Astrocyte (in vitro differentiated cells and primary cell): ENCODE data around the gene DMRTB1. TPM values are rescaled to one million over a fixed set of nuclear protein-coding genes. Genes with fewer than 3 reads are reported as not detected.

Experiments
- DNase-seq: peaks from one replicate; pipeline ENCODE4 v3.0.0-alpha.2; 2010; ENCODE audit warnings: low read depth
- FAIRE-seq: peaks from 2 replicates; lab custom pipeline; 2011; peaks lifted over from hg19 to GRCh38; lab: Jason Lieb, UNC
- H2AFZ ChIP-seq: 2 replicates; pipeline ENCODE4 v1.6.0; 2012; ENCODE audit warnings: low read depth, low read length, inconsistent platforms
- H3K27ac ChIP-seq: 2 replicates; pipeline ENCODE4 v1.5.1; 2011; ENCODE audit warnings: low read depth, low read length, inconsistent platforms
- H3K27me3 ChIP-seq: 2 replicates; pipeline ENCODE4 v1.6.0; 2011; ENCODE audit warnings: low read length, inconsistent platforms; ENCODE audit not compliant: insufficient read depth
- H3K36me3 ChIP-seq: 2 replicates; pipeline ENCODE4 v1.5.1; 2011; ENCODE audit warnings: low read length, inconsistent platforms; ENCODE audit not compliant: insufficient read depth
- H3K4me1 ChIP-seq: 2 replicates; pipeline ENCODE4 v1.5.1; 2011; ENCODE audit warnings: low read length, inconsistent platforms; ENCODE audit not compliant: insufficient read depth
- H3K4me2 ChIP-seq: 2 replicates; pipeline ENCODE4 v1.6.0; 2012; ENCODE audit warnings: low read length, inconsistent platforms
- H3K4me3 ChIP-seq: 2 replicates; pipeline ENCODE4 v1.5.1; 2011; ENCODE audit warnings: low read depth, mild to moderate bottlenecking, low read length, inconsistent platforms; ENCODE audit not compliant: insufficient read depth
- H3K79me2 ChIP-seq: 2 replicates; pipeline ENCODE4 v1.6.0; 2012; ENCODE audit warnings: mild to moderate bottlenecking, low read length, inconsistent platforms; ENCODE audit not compliant: insufficient read depth
- H3K9ac ChIP-seq: 2 replicates; pipeline ENCODE4 v1.6.0; 2012; ENCODE audit warnings: mild to moderate bottlenecking, low read length, inconsistent platforms
- H3K9me3 ChIP-seq: 2 replicates; pipeline ENCODE4 v1.5.1; 2012; ENCODE audit warnings: low read depth, mild to moderate bottlenecking, low read length, inconsistent platforms; ENCODE audit not compliant: insufficient read depth
- H4K20me1 ChIP-seq: 2 replicates; pipeline ENCODE4 v1.6.0; 2012; ENCODE audit warnings: low read length, inconsistent platforms; ENCODE audit not compliant: insufficient read depth
- H3K27ac Mint-ChIP-seq: one replicate; pipeline ENCODE4 v1.8.0; 2021; ENCODE audit warnings: mild to moderate bottlenecking, mixed read lengths; ENCODE audit not compliant: unreplicated experiment
- H3K27me3 Mint-ChIP-seq: one replicate; pipeline ENCODE4 v1.8.0; 2021; ENCODE audit warnings: low read depth, mixed read lengths; ENCODE audit not compliant: unreplicated experiment
- H3K36me3 Mint-ChIP-seq: one replicate; pipeline ENCODE4 v1.8.0; 2021; ENCODE audit warnings: low read depth, mixed read lengths; ENCODE audit not compliant: unreplicated experiment
- H3K4me1 Mint-ChIP-seq: one replicate; pipeline ENCODE4 v1.8.0; 2021; ENCODE audit warnings: low read depth, mixed read lengths; ENCODE audit not compliant: unreplicated experiment
- H3K4me3 Mint-ChIP-seq: one replicate; pipeline ENCODE4 v1.8.0; 2021; ENCODE audit warnings: mild to moderate bottlenecking, moderate library complexity, mixed read lengths; ENCODE audit not compliant: unreplicated experiment
- H3K9me3 Mint-ChIP-seq: one replicate; pipeline ENCODE4 v1.8.0; 2021; ENCODE audit warnings: mild to moderate bottlenecking, mixed read lengths; ENCODE audit not compliant: unreplicated experiment
- EZH2 ChIP-seq: IDR thresholded peaks from 2 replicates; pipeline ENCODE4 v1.6.1; 2012; ENCODE audit warnings: mild to moderate bottlenecking, low read length, inconsistent platforms; ENCODE audit not compliant: insufficient read depth
- total RNA-seq: library from RNA; stranded (reverse); gene quantifications from 2 replicates; pipeline ENCODE4 v1.2.1, GENCODE V29; 2021
- TF ChIP-seq, protein P1 (sequence below): IDR thresholded peaks from 2 replicates; pipeline ENCODE4 v1.5.1; 2011; ENCODE audit warnings: low read depth, mild to moderate bottlenecking, inconsistent platforms, low read length, moderate library complexity; ENCODE audit not compliant: insufficient read depth

The DMRTB1 gene
- total RNA-seq, 1 donor from 2014 or later, result not detected

DNA sequence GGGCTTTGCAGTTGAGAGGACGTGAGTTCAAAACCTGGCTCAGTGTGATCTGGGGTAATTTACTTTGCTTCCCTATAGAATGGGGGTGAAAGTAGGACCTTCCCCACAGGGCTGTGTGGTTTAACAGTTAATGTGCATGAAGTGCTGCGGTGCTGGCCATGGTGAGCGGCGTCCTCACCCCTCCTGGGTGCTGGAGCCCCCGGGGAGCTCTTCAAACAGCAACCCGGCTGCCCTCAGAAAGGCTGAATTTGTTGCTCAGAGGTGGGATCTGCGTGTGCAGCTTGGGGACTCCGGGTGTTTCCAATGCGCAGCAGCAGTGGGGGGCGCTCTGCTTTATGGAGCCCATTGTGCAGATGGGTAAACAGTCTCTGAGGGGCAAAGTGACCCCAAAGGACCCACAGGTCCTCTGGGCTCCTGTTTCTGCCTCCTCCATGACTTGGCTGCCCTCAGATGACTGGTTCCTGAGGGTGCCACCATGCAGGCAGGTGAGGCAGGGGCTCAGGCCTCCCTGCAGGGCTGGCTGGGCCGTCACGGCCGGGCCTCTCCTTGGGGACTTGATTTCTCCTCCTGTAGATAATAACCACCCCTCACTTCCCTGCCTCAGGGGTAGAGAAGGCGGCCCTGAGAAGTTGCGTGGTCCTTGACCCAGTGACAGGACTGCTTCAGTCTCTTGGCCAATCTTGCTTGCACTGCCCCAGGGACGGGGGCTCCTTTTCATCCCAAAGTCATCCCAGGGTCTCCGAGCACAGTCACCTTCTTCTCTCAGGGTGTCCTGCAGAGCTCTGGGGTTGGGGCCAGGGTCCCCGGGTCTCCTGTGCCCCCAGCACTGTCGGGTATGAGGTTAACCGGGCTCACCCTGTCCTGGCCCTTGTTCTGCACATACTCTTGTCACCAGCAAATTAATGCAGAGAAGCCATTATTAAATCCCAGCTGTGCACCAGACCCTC lies 40.3 kb downstream of the DMRTB1 start:
- DNase-seq, result no peak
- H3K27ac Mint-ChIP-seq, result no peak overlapping the region
- H3K9me3 Mint-ChIP-seq, result no peaks in the 10 kb centered on the region
- Histone ChIP-seq H3K27ac (no peak overlapping the region), H3K4me1 (peaks cover 6% of the 10 kb centered on the region), H3K79me2 (no peaks in the 10 kb centered on the region), H3K36me3 (no peaks in the 10 kb centered on the region), H3K4me3 (no peak overlapping the region), H4K20me1 (peaks cover 4% of the 10 kb centered on the region), H3K27me3 (peaks cover 18% of the 10 kb centered on the region), H3K4me2 (no peak overlapping the region), H2AFZ (no peak overlapping the region), H3K9me3 (no peaks in the 10 kb centered on the region), H3K9ac (no peak overlapping the region)
- H3K27me3 Mint-ChIP-seq, result peaks cover 32% of the 10 kb centered on the region
- no peaks in the 10 kb centered on the region for H3K4me1 Mint-ChIP-seq
- H3K36me3 Mint-ChIP-seq, result no peaks in the 10 kb centered on the region
- TF ChIP-seq, protein P1, sequence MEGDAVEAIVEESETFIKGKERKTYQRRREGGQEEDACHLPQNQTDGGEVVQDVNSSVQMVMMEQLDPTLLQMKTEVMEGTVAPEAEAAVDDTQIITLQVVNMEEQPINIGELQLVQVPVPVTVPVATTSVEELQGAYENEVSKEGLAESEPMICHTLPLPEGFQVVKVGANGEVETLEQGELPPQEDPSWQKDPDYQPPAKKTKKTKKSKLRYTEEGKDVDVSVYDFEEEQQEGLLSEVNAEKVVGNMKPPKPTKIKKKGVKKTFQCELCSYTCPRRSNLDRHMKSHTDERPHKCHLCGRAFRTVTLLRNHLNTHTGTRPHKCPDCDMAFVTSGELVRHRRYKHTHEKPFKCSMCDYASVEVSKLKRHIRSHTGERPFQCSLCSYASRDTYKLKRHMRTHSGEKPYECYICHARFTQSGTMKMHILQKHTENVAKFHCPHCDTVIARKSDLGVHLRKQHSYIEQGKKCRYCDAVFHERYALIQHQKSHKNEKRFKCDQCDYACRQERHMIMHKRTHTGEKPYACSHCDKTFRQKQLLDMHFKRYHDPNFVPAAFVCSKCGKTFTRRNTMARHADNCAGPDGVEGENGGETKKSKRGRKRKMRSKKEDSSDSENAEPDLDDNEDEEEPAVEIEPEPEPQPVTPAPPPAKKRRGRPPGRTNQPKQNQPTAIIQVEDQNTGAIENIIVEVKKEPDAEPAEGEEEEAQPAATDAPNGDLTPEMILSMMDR, result no peak
- TF ChIP-seq EZH2, result no peak
- no peak overlapping the region for H3K4me3 Mint-ChIP-seq
- no peak for FAIRE-seq

DNA sequence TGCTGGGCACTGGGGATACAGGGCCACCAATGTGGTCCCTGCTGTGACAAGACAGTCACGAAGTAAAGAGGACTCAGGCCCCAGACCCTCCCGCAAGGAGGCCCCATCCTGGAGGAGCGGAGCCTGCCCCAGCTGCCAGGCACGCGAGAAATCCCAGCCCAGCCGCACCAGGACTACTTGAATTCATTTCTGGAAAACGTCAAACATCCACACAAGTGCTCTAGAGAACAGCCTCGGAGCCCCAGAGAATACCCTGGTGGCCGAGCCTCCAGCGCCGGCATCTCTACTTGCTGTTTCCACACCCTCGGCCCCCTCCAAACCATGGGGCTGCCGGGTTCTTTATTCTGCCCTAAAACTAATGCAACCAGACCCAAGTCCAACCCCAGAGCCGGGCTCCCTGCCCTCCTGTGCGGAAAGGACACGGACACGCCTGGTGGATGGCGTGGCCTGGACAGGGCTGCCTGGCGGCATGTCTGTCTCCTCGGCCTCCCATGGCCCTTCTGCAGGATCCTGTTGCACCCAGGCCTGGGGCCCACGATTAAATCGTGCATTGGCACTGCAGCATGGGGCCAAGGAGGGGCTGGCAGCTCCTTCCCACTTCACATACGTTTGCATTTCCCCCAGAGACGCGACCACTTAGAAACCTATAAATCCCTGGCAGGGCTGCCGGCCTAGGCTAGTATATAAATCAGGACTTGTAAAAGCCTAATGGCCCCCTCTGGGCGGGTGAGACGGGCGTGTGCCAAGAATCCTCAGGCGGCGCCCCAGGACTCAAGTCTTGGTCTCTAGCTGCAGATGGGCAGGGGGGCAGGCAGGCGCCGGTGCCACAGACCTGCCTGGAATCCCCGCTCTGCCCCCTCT lies 41.2 kb downstream of the DMRTB1 start:
- Histone ChIP-seq H3K9me3 (no peaks in the 10 kb centered on the region), H3K9ac (no peak overlapping the region), H3K4me2 (no peak overlapping the region), H3K4me3 (no peak overlapping the region), H2AFZ (no peak overlapping the region), H3K27ac (no peak overlapping the region), H3K4me1 (peaks cover 6% of the 10 kb centered on the region), H3K36me3 (no peaks in the 10 kb centered on the region), H3K27me3 (peaks cover 18% of the 10 kb centered on the region), H3K79me2 (no peaks in the 10 kb centered on the region), H4K20me1 (peaks cover 4% of the 10 kb centered on the region)
- H3K36me3 Mint-ChIP-seq, result no peaks in the 10 kb centered on the region
- TF ChIP-seq, protein P1, result no peak
- TF ChIP-seq EZH2, result no peak
- H3K27me3 Mint-ChIP-seq, result peaks cover 38% of the 10 kb centered on the region
- DNase-seq (no peak), FAIRE-seq (no peak)
- no peak overlapping the region for H3K27ac Mint-ChIP-seq
- no peak overlapping the region for H3K4me3 Mint-ChIP-seq
- no peaks in the 10 kb centered on the region for H3K4me1 Mint-ChIP-seq
- no peaks in the 10 kb centered on the region for H3K9me3 Mint-ChIP-seq
